H1 (cell line): ENCODE data around the gene GNB1. TPM values are rescaled to one million over a fixed set of nuclear protein-coding genes. Genes with fewer than 3 reads are reported as not detected.

Experiments
- CTBP2 ChIP-seq: IDR thresholded peaks from 2 replicates; pipeline ENCODE4 v1.7.0; 2011; ENCODE audit warnings: borderline replicate concordance, mild to moderate bottlenecking, moderate library complexity, mixed read lengths, low read length; ENCODE audit not compliant: insufficient read depth, insufficient read length
- KDM5A ChIP-seq: fragments of 200-600 bp; IDR thresholded peaks from 2 replicates; pipeline ENCODE4 v1.7.1; 2012; ENCODE audit warnings: mild to moderate bottlenecking, low read length, inconsistent platforms, mixed read lengths
- PHF8 ChIP-seq: fragments of 200-600 bp; sonication (generic); conservative IDR thresholded peaks from 2 replicates; pipeline ENCODE4 v1.7.1; 2012; ENCODE audit warnings: low read depth, mild to moderate bottlenecking, inconsistent platforms, low read length, moderate library complexity
- RBBP5 ChIP-seq: IDR thresholded peaks from 2 replicates; pipeline ENCODE4 v1.7.1; 2012; ENCODE audit warnings: low read depth, mild to moderate bottlenecking, inconsistent platforms, low read length, moderate library complexity, borderline replicate concordance
- polyA plus RNA-seq, 7 experiments: library from polyadenylated mRNA; depleted of rRNA in 3 of 7; stranded (reverse) in 5 of 7; unstranded in 2 of 7; fragments of >200 nt in 5 of 7; fragments of 200-250 nt in 2 of 7; gene quantifications; 1 replicate in 5 of 7; 2 replicates in 1 of 7; 4 replicates in 1 of 7; pipeline versions ENCODE4 v1.2.1 to v1.2.3, GENCODE V29; 2011 to 2013; ENCODE audit warnings: missing spikeins in 2 of 7, mixed read lengths in 2 of 7
- total RNA-seq: library from RNA; stranded (reverse); fragmentation: NEBNext Ultra II Directional; extraction: Animal tissue kit (Norgen Biotek cat#: 25700); gene quantifications from 2 replicates; pipeline ENCODE4 v1.2.1, GENCODE V29; 2021
- TF ChIP-seq, protein P1 (sequence below): fragments of 300-600 bp; sonication (generic); IDR thresholded peaks from 2 replicates; pipeline ENCODE4 v1.7.1; 2012; ENCODE audit warnings: low read length, moderate library complexity, mild to moderate bottlenecking, inconsistent platforms; ENCODE audit not compliant: insufficient replicate concordance

Gene GNB1
- total and polyA plus RNA-seq, 2 of the 8 experiments (the other 6 are each of a cell fraction or from before 2014, with no cell fraction given), result 343 to 382 TPM

DNA sequence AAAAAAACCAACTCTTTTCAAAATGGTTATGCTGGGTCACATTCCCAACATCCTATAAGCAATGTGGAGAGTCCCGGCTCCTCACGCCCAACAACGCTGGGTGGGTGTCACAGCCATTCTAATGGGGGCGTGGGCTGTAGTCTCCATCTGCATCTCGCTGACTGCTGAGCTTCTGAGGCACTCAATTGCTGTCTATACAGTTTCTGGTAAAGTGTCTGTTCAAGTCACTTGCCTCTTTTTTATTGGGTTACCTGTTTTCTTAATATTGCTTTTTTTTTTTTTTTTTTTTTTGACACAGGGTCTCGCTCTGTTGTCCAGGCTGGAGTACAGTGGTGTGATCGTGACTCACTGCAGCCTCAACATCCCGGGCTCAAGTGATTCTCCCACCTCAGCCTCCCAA, 54.8 kb downstream of the GNB1 start (continued):
- TF ChIP-seq, protein P1, sequence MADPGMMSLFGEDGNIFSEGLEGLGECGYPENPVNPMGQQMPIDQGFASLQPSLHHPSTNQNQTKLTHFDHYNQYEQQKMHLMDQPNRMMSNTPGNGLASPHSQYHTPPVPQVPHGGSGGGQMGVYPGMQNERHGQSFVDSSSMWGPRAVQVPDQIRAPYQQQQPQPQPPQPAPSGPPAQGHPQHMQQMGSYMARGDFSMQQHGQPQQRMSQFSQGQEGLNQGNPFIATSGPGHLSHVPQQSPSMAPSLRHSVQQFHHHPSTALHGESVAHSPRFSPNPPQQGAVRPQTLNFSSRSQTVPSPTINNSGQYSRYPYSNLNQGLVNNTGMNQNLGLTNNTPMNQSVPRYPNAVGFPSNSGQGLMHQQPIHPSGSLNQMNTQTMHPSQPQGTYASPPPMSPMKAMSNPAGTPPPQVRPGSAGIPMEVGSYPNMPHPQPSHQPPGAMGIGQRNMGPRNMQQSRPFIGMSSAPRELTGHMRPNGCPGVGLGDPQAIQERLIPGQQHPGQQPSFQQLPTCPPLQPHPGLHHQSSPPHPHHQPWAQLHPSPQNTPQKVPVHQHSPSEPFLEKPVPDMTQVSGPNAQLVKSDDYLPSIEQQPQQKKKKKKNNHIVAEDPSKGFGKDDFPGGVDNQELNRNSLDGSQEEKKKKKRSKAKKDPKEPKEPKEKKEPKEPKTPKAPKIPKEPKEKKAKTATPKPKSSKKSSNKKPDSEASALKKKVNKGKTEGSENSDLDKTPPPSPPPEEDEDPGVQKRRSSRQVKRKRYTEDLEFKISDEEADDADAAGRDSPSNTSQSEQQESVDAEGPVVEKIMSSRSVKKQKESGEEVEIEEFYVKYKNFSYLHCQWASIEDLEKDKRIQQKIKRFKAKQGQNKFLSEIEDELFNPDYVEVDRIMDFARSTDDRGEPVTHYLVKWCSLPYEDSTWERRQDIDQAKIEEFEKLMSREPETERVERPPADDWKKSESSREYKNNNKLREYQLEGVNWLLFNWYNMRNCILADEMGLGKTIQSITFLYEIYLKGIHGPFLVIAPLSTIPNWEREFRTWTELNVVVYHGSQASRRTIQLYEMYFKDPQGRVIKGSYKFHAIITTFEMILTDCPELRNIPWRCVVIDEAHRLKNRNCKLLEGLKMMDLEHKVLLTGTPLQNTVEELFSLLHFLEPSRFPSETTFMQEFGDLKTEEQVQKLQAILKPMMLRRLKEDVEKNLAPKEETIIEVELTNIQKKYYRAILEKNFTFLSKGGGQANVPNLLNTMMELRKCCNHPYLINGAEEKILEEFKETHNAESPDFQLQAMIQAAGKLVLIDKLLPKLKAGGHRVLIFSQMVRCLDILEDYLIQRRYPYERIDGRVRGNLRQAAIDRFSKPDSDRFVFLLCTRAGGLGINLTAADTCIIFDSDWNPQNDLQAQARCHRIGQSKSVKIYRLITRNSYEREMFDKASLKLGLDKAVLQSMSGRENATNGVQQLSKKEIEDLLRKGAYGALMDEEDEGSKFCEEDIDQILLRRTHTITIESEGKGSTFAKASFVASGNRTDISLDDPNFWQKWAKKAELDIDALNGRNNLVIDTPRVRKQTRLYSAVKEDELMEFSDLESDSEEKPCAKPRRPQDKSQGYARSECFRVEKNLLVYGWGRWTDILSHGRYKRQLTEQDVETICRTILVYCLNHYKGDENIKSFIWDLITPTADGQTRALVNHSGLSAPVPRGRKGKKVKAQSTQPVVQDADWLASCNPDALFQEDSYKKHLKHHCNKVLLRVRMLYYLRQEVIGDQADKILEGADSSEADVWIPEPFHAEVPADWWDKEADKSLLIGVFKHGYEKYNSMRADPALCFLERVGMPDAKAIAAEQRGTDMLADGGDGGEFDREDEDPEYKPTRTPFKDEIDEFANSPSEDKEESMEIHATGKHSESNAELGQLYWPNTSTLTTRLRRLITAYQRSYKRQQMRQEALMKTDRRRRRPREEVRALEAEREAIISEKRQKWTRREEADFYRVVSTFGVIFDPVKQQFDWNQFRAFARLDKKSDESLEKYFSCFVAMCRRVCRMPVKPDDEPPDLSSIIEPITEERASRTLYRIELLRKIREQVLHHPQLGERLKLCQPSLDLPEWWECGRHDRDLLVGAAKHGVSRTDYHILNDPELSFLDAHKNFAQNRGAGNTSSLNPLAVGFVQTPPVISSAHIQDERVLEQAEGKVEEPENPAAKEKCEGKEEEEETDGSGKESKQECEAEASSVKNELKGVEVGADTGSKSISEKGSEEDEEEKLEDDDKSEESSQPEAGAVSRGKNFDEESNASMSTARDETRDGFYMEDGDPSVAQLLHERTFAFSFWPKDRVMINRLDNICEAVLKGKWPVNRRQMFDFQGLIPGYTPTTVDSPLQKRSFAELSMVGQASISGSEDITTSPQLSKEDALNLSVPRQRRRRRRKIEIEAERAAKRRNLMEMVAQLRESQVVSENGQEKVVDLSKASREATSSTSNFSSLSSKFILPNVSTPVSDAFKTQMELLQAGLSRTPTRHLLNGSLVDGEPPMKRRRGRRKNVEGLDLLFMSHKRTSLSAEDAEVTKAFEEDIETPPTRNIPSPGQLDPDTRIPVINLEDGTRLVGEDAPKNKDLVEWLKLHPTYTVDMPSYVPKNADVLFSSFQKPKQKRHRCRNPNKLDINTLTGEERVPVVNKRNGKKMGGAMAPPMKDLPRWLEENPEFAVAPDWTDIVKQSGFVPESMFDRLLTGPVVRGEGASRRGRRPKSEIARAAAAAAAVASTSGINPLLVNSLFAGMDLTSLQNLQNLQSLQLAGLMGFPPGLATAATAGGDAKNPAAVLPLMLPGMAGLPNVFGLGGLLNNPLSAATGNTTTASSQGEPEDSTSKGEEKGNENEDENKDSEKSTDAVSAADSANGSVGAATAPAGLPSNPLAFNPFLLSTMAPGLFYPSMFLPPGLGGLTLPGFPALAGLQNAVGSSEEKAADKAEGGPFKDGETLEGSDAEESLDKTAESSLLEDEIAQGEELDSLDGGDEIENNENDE, result no peak
- TF ChIP-seq KDM5A (no peak), PHF8 (no peak), CTBP2 (no peak), RBBP5 (no peak)
- TF ChIP-seq, all 59 proteins: peak for 0
